Stimulated activated effector memory CD8-positive, alpha-beta T cell treated with anti-CD3 and anti-CD28 coated beads, Interleukin-12 subunit alpha, Interleukin-12 subunit beta, amount 100 ng/mL, for 72 hours (primary cell): ENCODE data around the gene ZSWIM8.
"Not testable (repeated sequence)": the region's sequence is repeated elsewhere in the genome, so short reads cannot be mapped to it uniquely, and the experiment has no call there.

Experiments used
- ATAC-seq: fragments of 150-1000 bp; cut with Tn5 transposase; 2 replicates; pipeline ENCODE4 v1.10.0; 2021
- DNase-seq, 2 donors: peaks; one replicate each; pipeline ENCODE4 v3.0.0; 2021 to 2022; ENCODE audit warnings: low spot score in 2 of 2
- H3K27ac Mint-ChIP-seq: one replicate; pipeline ENCODE4 v1.8.0; 2022; ENCODE audit warnings: mild to moderate bottlenecking, mixed read lengths
- H3K36me3 Mint-ChIP-seq: one replicate; pipeline ENCODE4 v1.8.0; 2022; ENCODE audit warnings: mild to moderate bottlenecking, mixed read lengths
- H3K4me1 Mint-ChIP-seq: one replicate; pipeline ENCODE4 v1.8.0; 2022; ENCODE audit warnings: mixed read lengths
- H3K4me3 Mint-ChIP-seq: one replicate; pipeline ENCODE4 v1.8.0; 2022; ENCODE audit warnings: mild to moderate bottlenecking, mixed read lengths
- H3K9me3 Mint-ChIP-seq: one replicate; pipeline ENCODE4 v1.8.0; 2022; ENCODE audit warnings: mixed read lengths

ZSWIM8 gene

GRCh38 chr10:73828161-73828560, 42.8 kb downstream of the ZSWIM8 start:
- ATAC-seq (no peak), DNase-seq (no peak)
- Mint-ChIP-seq H3K36me3 (peaks cover 15% of the 10 kb centered on the region), H3K9me3 (no peaks in the 10 kb centered on the region), H3K4me1 (peaks cover 6% of the 10 kb centered on the region), H3K27ac (no peak overlapping the region), H3K4me3 (no peak overlapping the region)

- not testable (repeated sequence) for DNase-seq, H3K4me3 Mint-ChIP-seq, H3K9me3 Mint-ChIP-seq, H3K27ac Mint-ChIP-seq, H3K4me1 Mint-ChIP-seq, ATAC-seq
- peaks cover 16% of the 10 kb centered on the region for H3K36me3 Mint-ChIP-seq
These were observed 43.7 kb downstream of the ZSWIM8 start for GRCh38 chr10:73829090-73829489.

- H3K27ac Mint-ChIP-seq = peak overlapping the region; percentile 54
These were observed 51.1 kb downstream of the ZSWIM8 start for GRCh38 chr10:73836427-73836980.

GRCh38 chr10:73837072-73837471, 51.7 kb downstream of the ZSWIM8 start:
- Mint-ChIP-seq H3K4me1 (no peaks in the 10 kb centered on the region), H3K27ac (peak overlapping the region; percentile 54)

More at GRCh38 chr10:73836427-73836980, 51.1 kb downstream of the ZSWIM8 start:
- no peak overlapping the region for H3K4me3 Mint-ChIP-seq
- no peaks in the 10 kb centered on the region for H3K4me1 Mint-ChIP-seq
- ATAC-seq = no peak
- DNase-seq = no peak
- H3K36me3 Mint-ChIP-seq = peaks cover 38% of the 10 kb centered on the region
- no peaks in the 10 kb centered on the region for H3K9me3 Mint-ChIP-seq

GRCh38 chr10:73838008-73838567, 52.7 kb downstream of the ZSWIM8 start:
- Mint-ChIP-seq H3K36me3 (peaks cover 31% of the 10 kb centered on the region), H3K4me1 (no peaks in the 10 kb centered on the region), H3K9me3 (no peaks in the 10 kb centered on the region), H3K4me3 (no peak overlapping the region), H3K27ac (peak overlapping the region; percentile 54)
- ATAC-seq (no peak), DNase-seq (no peak)

More at GRCh38 chr10:73837072-73837471, 51.7 kb downstream of the ZSWIM8 start:
- Mint-ChIP-seq H3K36me3 (peaks cover 38% of the 10 kb centered on the region), H3K9me3 (no peaks in the 10 kb centered on the region), H3K4me3 (no peak overlapping the region)
- DNase-seq (no peak), ATAC-seq (no peak)

- H3K36me3 Mint-ChIP-seq = peaks cover 38% of the 10 kb centered on the region
- no peak for DNase-seq
- peak overlapping the region; percentile 63 for H3K27ac Mint-ChIP-seq
- H3K9me3 Mint-ChIP-seq = no peaks in the 10 kb centered on the region
- no peak for ATAC-seq
- no peak overlapping the region for H3K4me3 Mint-ChIP-seq
- no peaks in the 10 kb centered on the region for H3K4me1 Mint-ChIP-seq
These were observed 53.4 kb downstream of the ZSWIM8 start for GRCh38 chr10:73838827-73839226.

GRCh38 chr10:73839276-73839966, 54.0 kb downstream of the ZSWIM8 start:
- Mint-ChIP-seq H3K4me1 (no peaks in the 10 kb centered on the region), H3K36me3 (peaks cover 38% of the 10 kb centered on the region), H3K4me3 (no peak overlapping the region), H3K27ac (no peak overlapping the region), H3K9me3 (no peaks in the 10 kb centered on the region)
- ATAC-seq = no peak
- DNase-seq = no peak

- peaks cover 36% of the 10 kb centered on the region for H3K36me3 Mint-ChIP-seq
These were observed 54.6 kb downstream of the ZSWIM8 start for GRCh38 chr10:73840056-73840402.

GRCh38 chr10:73840403-73841060, 55.1 kb downstream of the ZSWIM8 start:
- H3K27ac Mint-ChIP-seq = peak overlapping the region; percentile 20
- no peak for ATAC-seq
- H3K9me3 Mint-ChIP-seq = no peaks in the 10 kb centered on the region
- H3K4me1 Mint-ChIP-seq = no peaks in the 10 kb centered on the region
- no peak overlapping the region for H3K4me3 Mint-ChIP-seq
- no peak for DNase-seq
- H3K36me3 Mint-ChIP-seq = peaks cover 31% of the 10 kb centered on the region

More at GRCh38 chr10:73840056-73840402, 54.6 kb downstream of the ZSWIM8 start:
- Mint-ChIP-seq H3K27ac (peak overlapping the region; percentile 20), H3K4me1 (no peaks in the 10 kb centered on the region), H3K9me3 (no peaks in the 10 kb centered on the region), H3K4me3 (no peak overlapping the region)
- DNase-seq (no peak), ATAC-seq (no peak)

- Mint-ChIP-seq H3K36me3 (peaks cover 26% of the 10 kb centered on the region), H3K27ac (peak overlapping the region; percentile 20), H3K4me3 (no peak overlapping the region), H3K9me3 (no peaks in the 10 kb centered on the region), H3K4me1 (no peaks in the 10 kb centered on the region)
- DNase-seq (no peak), ATAC-seq (no peak)
These were observed 55.6 kb downstream of the ZSWIM8 start for GRCh38 chr10:73841061-73841421.

- Mint-ChIP-seq H3K36me3 (peaks cover 25% of the 10 kb centered on the region), H3K9me3 (no peaks in the 10 kb centered on the region), H3K4me3 (no peak overlapping the region), H3K27ac (peak overlapping the region; percentile 23), H3K4me1 (no peaks in the 10 kb centered on the region)
- no peak for DNase-seq
- no peak for ATAC-seq
These were observed 56.3 kb downstream of the ZSWIM8 start for GRCh38 chr10:73841526-73842285.

GRCh38 chr10:73842349-73842748, 56.9 kb downstream of the ZSWIM8 start:
- Mint-ChIP-seq H3K4me1 (no peaks in the 10 kb centered on the region), H3K9me3 (no peaks in the 10 kb centered on the region), H3K4me3 (no peak overlapping the region), H3K27ac (no peak overlapping the region), H3K36me3 (peaks cover 26% of the 10 kb centered on the region)
- DNase-seq = no peak
- no peak for ATAC-seq

GRCh38 chr10:73843261-73843660, 57.9 kb downstream of the ZSWIM8 start:
- peaks cover 35% of the 10 kb centered on the region for H3K36me3 Mint-ChIP-seq
- H3K4me1 Mint-ChIP-seq = no peaks in the 10 kb centered on the region
- ATAC-seq = no peak
- H3K27ac Mint-ChIP-seq = peak overlapping the region; percentile 38
- no peak overlapping the region for H3K4me3 Mint-ChIP-seq
- no peak for DNase-seq
- H3K9me3 Mint-ChIP-seq = no peaks in the 10 kb centered on the region

GRCh38 chr10:73847031-73847430, 61.6 kb downstream of the ZSWIM8 start:
- Mint-ChIP-seq H3K27ac (no peak overlapping the region), H3K4me1 (peaks cover 18% of the 10 kb centered on the region), H3K36me3 (peaks cover 50% of the 10 kb centered on the region), H3K4me3 (no peak overlapping the region), H3K9me3 (no peaks in the 10 kb centered on the region)
- no peak for DNase-seq
- no peak for ATAC-seq

- peak overlapping the region; percentile 81 for H3K27ac Mint-ChIP-seq
- H3K36me3 Mint-ChIP-seq = peaks cover 45% of the 10 kb centered on the region
- peak; percentile 97 to 99 for DNase-seq
- ATAC-seq = peak; percentile 99
- no peaks in the 10 kb centered on the region for H3K9me3 Mint-ChIP-seq
- H3K4me3 Mint-ChIP-seq = no peak overlapping the region
- H3K4me1 Mint-ChIP-seq = peaks cover 25% of the 10 kb centered on the region
These were observed 63.5 kb downstream of the ZSWIM8 start for GRCh38 chr10:73848821-73849489.
